ENCODE measurements around the gene SRRM3. TPM values are rescaled to one million over a fixed set of nuclear protein-coding genes. Genes with fewer than 3 reads are reported as not detected.
"Not testable (repeated sequence)": the region's sequence is repeated elsewhere in the genome, so short reads cannot be mapped to it uniquely, and the experiment has no call there.

SRRM3 gene
- total RNA-seq, 1 donor from 2014 or later = 2.5 TPM

DNA sequence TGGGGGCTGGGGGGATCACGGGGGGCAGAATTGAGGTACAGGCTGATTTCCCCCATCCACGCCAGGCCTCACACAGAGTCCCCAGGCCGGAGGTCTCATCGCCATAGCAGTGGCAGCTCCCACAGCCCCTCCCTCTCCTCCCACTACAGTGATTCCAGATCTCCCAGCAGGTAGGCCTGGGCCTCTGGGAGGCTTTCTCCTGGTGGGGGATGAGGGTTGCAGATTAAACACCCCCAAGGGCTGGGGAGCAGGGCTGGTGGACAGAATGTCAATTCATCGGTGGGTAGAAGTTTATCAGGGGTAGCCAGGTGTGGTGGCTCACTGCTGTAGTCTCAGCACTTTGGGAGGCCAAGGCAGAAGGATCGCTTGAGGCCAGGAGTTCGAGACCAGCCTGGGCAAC, 63.6 kb downstream of the SRRM3 start:
- TF ChIP-seq, protein P1, sequence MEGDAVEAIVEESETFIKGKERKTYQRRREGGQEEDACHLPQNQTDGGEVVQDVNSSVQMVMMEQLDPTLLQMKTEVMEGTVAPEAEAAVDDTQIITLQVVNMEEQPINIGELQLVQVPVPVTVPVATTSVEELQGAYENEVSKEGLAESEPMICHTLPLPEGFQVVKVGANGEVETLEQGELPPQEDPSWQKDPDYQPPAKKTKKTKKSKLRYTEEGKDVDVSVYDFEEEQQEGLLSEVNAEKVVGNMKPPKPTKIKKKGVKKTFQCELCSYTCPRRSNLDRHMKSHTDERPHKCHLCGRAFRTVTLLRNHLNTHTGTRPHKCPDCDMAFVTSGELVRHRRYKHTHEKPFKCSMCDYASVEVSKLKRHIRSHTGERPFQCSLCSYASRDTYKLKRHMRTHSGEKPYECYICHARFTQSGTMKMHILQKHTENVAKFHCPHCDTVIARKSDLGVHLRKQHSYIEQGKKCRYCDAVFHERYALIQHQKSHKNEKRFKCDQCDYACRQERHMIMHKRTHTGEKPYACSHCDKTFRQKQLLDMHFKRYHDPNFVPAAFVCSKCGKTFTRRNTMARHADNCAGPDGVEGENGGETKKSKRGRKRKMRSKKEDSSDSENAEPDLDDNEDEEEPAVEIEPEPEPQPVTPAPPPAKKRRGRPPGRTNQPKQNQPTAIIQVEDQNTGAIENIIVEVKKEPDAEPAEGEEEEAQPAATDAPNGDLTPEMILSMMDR (IDR thresholded peaks at IDR 0.05; ENCODE audit: unreplicated experiment) = no peak
- H3K27ac Mint-ChIP-seq = no peak overlapping the region
- DNase-seq (ENCODE audit: low spot score, unreplicated experiment) = no peak
- peaks cover 43% of the 10 kb centered on the region for H3K27me3 Mint-ChIP-seq
- no peak overlapping the region for H3K4me3 Mint-ChIP-seq (ENCODE audit: low read depth)
- no peaks in the 10 kb centered on the region for H3K4me1 Mint-ChIP-seq (ENCODE audit: low read depth)
- no peaks in the 10 kb centered on the region for H3K36me3 Mint-ChIP-seq (ENCODE audit: insufficient read depth)
- H3K9me3 Mint-ChIP-seq (ENCODE audit: low read depth) = no peaks in the 10 kb centered on the region

DNA sequence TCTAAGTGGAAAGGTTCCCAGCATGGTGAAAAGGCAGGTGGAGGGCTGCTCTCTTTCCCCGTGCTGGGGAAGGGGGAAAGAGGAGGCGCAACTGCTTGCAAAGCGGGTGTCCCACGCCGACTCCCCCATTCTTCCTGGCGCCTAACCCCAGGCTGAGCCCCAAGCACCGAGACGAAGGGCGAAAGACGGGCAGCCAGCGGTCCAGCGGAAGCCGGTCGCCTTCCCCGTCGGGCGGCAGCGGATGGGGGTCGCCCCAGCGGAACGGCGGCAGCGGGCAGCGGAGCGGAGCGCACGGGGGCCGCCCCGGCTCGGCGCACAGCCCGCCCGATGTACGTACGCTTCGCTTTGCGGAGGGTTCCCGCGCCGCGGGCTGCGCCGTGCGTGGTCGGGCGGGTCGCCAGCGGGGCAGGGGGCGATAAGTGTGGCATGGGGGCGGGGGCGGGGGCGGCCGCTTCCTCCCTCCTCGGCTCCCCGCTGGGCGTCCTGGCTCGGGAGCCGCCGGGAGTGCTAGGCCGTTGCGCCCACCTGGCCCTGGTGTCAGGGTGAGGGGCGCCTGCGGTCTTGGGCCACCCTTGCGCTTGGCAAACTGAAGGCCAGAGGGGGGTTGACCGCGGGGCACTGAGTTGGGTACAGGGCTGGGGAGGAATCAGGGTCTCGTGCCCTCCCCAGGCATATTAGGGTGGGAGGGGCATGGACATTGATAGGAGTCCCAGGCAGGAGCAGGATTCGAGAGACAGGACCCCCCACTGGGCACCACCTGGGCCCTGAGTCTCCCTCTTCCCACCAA, 65.6 kb downstream of the SRRM3 start:
- H3K27ac Mint-ChIP-seq = no peak overlapping the region
- H3K27me3 Mint-ChIP-seq = peaks cover 46% of the 10 kb centered on the region
- no peaks in the 10 kb centered on the region for H3K9me3 Mint-ChIP-seq (ENCODE audit: low read depth)
- peak overlapping the region; percentile 37 for H3K4me3 Mint-ChIP-seq (ENCODE audit: low read depth)
- TF ChIP-seq, protein P1 (IDR thresholded peaks at IDR 0.05; ENCODE audit: unreplicated experiment) = no peak
- no peak for DNase-seq (ENCODE audit: low spot score, unreplicated experiment)
- H3K36me3 Mint-ChIP-seq (ENCODE audit: insufficient read depth) = no peaks in the 10 kb centered on the region
- H3K4me1 Mint-ChIP-seq (ENCODE audit: low read depth) = no peaks in the 10 kb centered on the region

DNA sequence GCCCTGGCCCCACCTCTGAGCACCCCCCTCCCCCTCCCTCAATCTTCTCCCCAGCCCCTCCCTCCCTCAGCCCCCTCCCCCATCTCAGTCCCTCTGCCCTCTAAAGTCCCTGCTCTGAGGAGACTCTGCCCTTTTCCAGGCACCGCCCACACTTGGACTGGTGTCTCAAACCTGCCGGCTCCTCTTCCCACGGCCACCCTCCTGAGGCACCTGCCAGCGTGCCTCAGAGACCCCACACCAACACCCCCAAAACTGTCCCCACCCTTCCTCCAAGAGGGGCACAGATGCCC, 66.1 kb downstream of the SRRM3 start:
- TF ChIP-seq, protein P1 (IDR thresholded peaks at IDR 0.05; ENCODE audit: unreplicated experiment) = no peak
- Mint-ChIP-seq H3K36me3 (ENCODE audit: insufficient read depth) (no peaks in the 10 kb centered on the region), H3K9me3 (ENCODE audit: low read depth) (no peaks in the 10 kb centered on the region), H3K4me3 (ENCODE audit: low read depth) (no peak overlapping the region), H3K27me3 (peaks cover 48% of the 10 kb centered on the region), H3K27ac (no peak overlapping the region), H3K4me1 (ENCODE audit: low read depth) (peaks cover under 1% of the 10 kb centered on the region)
- no peak for DNase-seq (ENCODE audit: low spot score, unreplicated experiment)

DNA sequence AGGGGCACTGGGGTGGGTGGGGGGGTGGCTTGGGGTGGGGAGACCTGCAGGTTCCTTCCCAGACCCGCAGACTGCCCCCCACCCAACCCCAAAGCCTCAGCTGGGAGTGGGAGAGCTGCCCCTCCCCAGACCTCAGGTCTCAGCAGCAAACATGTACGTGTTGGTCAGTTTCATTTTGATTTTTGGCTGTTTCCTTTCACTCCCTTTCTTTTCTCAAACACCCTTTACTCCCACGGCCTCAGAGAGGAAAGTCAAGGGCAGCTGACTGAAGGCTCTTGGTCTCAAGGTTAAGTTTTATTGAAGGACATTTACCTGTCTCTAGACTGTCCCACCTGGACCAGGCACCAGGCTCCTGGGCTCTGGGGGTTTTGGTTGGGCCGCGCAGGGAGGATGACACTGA, 66.7 kb downstream of the SRRM3 start:
- Mint-ChIP-seq H3K27me3 (peaks cover 49% of the 10 kb centered on the region), H3K27ac (no peak overlapping the region), H3K4me1 (ENCODE audit: low read depth) (peaks cover 5% of the 10 kb centered on the region), H3K4me3 (ENCODE audit: low read depth) (no peak overlapping the region), H3K36me3 (ENCODE audit: insufficient read depth) (no peaks in the 10 kb centered on the region), H3K9me3 (ENCODE audit: low read depth) (no peaks in the 10 kb centered on the region)
- TF ChIP-seq, protein P1 (IDR thresholded peaks at IDR 0.05; ENCODE audit: unreplicated experiment) = no peak
- no peak for DNase-seq (ENCODE audit: low spot score, unreplicated experiment)

DNA sequence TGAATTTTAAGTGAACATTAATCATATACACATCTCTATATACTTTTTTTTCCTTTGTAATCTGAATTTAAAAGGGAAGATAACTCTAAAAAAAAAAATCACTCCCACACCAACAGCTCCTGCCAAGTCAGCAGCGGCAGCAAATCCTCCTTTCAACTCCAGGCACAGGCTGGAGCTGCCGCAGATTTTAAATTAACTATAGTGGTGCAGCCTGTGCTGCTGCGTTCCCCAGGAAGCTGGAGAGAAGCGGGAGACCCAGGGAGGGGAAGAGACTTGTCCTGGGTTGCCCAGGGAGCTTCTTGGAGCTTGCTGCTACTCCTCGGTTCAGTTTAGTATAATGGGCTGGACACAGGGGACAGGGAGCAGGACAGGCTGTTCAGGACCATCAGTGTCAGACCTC, 68.2 kb downstream of the SRRM3 start:
- no peak for DNase-seq (ENCODE audit: low spot score, unreplicated experiment)
- Mint-ChIP-seq H3K4me3 (ENCODE audit: low read depth) (no peak overlapping the region), H3K9me3 (ENCODE audit: low read depth) (no peaks in the 10 kb centered on the region), H3K36me3 (ENCODE audit: insufficient read depth) (no peaks in the 10 kb centered on the region), H3K27ac (no peak overlapping the region), H3K4me1 (ENCODE audit: low read depth) (peaks cover 7% of the 10 kb centered on the region), H3K27me3 (peaks cover 59% of the 10 kb centered on the region)
- TF ChIP-seq, protein P1 (IDR thresholded peaks at IDR 0.05; ENCODE audit: unreplicated experiment) = no peak

DNA sequence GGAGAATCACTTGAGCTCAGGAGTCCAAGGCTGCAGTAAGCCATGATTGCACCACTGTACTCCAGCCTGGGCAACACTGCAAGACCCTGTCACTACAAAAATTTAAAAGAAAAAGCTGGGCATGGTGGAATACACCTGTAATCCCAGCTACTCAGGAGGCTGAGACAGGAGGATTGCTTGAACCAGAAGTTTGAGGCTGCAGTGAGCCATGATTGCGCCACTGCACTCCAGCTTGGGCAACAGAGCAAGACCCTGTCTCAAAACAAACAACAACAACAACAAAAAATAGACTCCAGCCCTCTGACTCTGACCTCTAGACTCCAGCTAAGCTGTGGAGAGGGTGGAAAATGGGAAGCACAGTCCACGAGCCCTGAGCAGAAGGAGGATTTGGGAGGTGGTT, 69.7 kb downstream of the SRRM3 start:
- H3K9me3 Mint-ChIP-seq (ENCODE audit: low read depth); DNase-seq (ENCODE audit: low spot score, unreplicated experiment); H3K27ac Mint-ChIP-seq; H3K36me3 Mint-ChIP-seq (ENCODE audit: insufficient read depth); H3K4me3 Mint-ChIP-seq (ENCODE audit: low read depth); H3K4me1 Mint-ChIP-seq (ENCODE audit: low read depth): not testable (repeated sequence)
- H3K27me3 Mint-ChIP-seq = peaks cover 67% of the 10 kb centered on the region
